Sigmoid colon (tissue), 4 donors: ENCODE measurements around the gene GRID2.
"Not testable (repeated sequence)": the region's sequence is repeated elsewhere in the genome, so short reads cannot be mapped to it uniquely, and the experiment has no call there.

ENCODE experiments used
- CTCF ChIP-seq, 4 experiments: fragments of 450-650 bp in 3 of 4; fragments of 200-600 bp in 1 of 4; IDR thresholded peaks; one replicate each; pipeline ENCODE4 v1.5.1; 2016 to 2019; ENCODE audit warnings: antibody characterized with exemption in 4 of 4, mild to moderate bottlenecking in 3 of 4, moderate library complexity in 2 of 4
- EP300 ChIP-seq, 4 donors: sonication (generic); formaldehyde crosslinking; IDR thresholded peaks; one replicate each; pipeline ENCODE4 v1.6.1; 2017; ENCODE audit warnings: antibody characterized with exemption in 4 of 4
- POLR2A ChIP-seq, 2 donors: fragments of 450-650 bp; IDR thresholded peaks; one replicate each; pipeline ENCODE4 v1.6.1; 2016; ENCODE audit warnings: antibody characterized with exemption in 2 of 2, mild to moderate bottlenecking in 2 of 2, moderate library complexity in 2 of 2
- POLR2AphosphoS5 ChIP-seq, 4 donors: sonication (generic); formaldehyde crosslinking; IDR thresholded peaks; one replicate each; pipeline ENCODE4 v1.6.1; 2017; ENCODE audit warnings: antibody characterized with exemption in 4 of 4

- not testable (repeated sequence) for TF ChIP-seq POLR2AphosphoS5, POLR2A, CTCF, EP300 (IDR thresholded peaks at IDR 0.05)
Observed at GRCh38 chr4:92403525-92403924, 99.8 kb downstream of the GRID2 start.
